SK-N-SH treated with all-trans-retinoic acid at 6 μM for 48 hours (cell line): ENCODE measurements around the gene SKI.

ENCODE experiments used
- ATAC-seq: fragments of 200-7000 bp; cut with Tn5 transposase; 3 replicates; pipeline ENCODE4 v1.9.1; 2020; ENCODE audit warnings: mild to moderate bottlenecking, moderate library complexity
- ARNTL ChIP-seq: fragments of 450-650 bp; formaldehyde crosslinking; IDR thresholded peaks from 2 replicates; pipeline ENCODE4 v1.5.0; 2020; ENCODE audit warnings: low read depth, mild to moderate bottlenecking, moderate library complexity, borderline replicate concordance
- CSDC2 ChIP-seq: fragments of 250-450 bp; sonication (Bioruptor Pico); IDR thresholded peaks from 2 replicates; pipeline ENCODE4 v1.5.0; 2020; ENCODE audit warnings: mild to moderate bottlenecking, moderate library complexity
- ESRRG ChIP-seq: fragments of 250-450 bp; sonication (Bioruptor Pico); IDR thresholded peaks from 2 replicates; pipeline ENCODE4 v1.6.1; 2021; ENCODE audit warnings: mild to moderate bottlenecking
- ISL1 ChIP-seq: fragments of 250-450 bp; sonication (Bioruptor Pico); IDR thresholded peaks from 2 replicates; pipeline ENCODE4 v2.1.2; 2022; ENCODE audit warnings: mild to moderate bottlenecking, moderate library complexity
- OSR1 ChIP-seq: fragments of 250-450 bp; sonication (Bioruptor Pico); IDR thresholded peaks from 2 replicates; pipeline ENCODE4 v1.8.0; 2022; ENCODE audit warnings: moderate library complexity, mild to moderate bottlenecking, inconsistent platforms
- PPARA ChIP-seq: fragments of 250-450 bp; sonication (Bioruptor Pico); IDR thresholded peaks from 2 replicates; pipeline ENCODE4 v1.5.0; 2020; ENCODE audit warnings: mild to moderate bottlenecking, borderline replicate concordance
- RARB ChIP-seq: fragments of 250-450 bp; sonication (Bioruptor Pico); IDR thresholded peaks from 2 replicates; pipeline ENCODE4 v1.8.0; 2021; ENCODE audit warnings: mild to moderate bottlenecking, moderate library complexity
- TOX ChIP-seq: fragments of 250-450 bp; sonication (Bioruptor Pico); IDR thresholded peaks from 2 replicates; pipeline ENCODE4 v1.8.0; 2021; ENCODE audit warnings: mild to moderate bottlenecking, moderate library complexity, borderline replicate concordance
- ZC3H10 ChIP-seq: fragments of 250-450 bp; sonication (Bioruptor Pico); IDR thresholded peaks from 2 replicates; pipeline ENCODE4 v1.5.1; 2021; ENCODE audit warnings: mild to moderate bottlenecking, moderate library complexity
- ZFP3 ChIP-seq: fragments of 250-450 bp; sonication (Bioruptor Pico); IDR thresholded peaks from 2 replicates; pipeline ENCODE4 v1.5.0; 2020; ENCODE audit warnings: mild to moderate bottlenecking, moderate library complexity
- ZFP30 ChIP-seq: fragments of 450-650 bp; formaldehyde crosslinking; IDR thresholded peaks from 2 replicates; pipeline ENCODE4 v1.5.0; 2022; ENCODE audit warnings: mild to moderate bottlenecking, moderate library complexity
- ZNF565 ChIP-seq: fragments of 450-650 bp; formaldehyde crosslinking; conservative IDR thresholded peaks from 2 replicates; pipeline ENCODE4 v1.5.0; 2020; ENCODE audit warnings: low read depth, mild to moderate bottlenecking, moderate library complexity
- ZNF70 ChIP-seq: fragments of 450-650 bp; formaldehyde crosslinking; IDR thresholded peaks from 2 replicates; pipeline ENCODE4 v1.5.0; 2020; ENCODE audit warnings: mild to moderate bottlenecking, moderate library complexity
- ZNF8 ChIP-seq: fragments of 450-650 bp; formaldehyde crosslinking; IDR thresholded peaks from 2 replicates; pipeline ENCODE4 v1.5.0; 2020; ENCODE audit warnings: mild to moderate bottlenecking, moderate library complexity
- TF ChIP-seq, protein P1 (sequence below): fragments of 250-450 bp; sonication (Bioruptor Pico); IDR thresholded peaks from 2 replicates; pipeline ENCODE4 v1.5.1; 2021; ENCODE audit warnings: mild to moderate bottlenecking, moderate library complexity
- TF ChIP-seq, protein P2 (sequence below): fragments of 250-450 bp; sonication (Bioruptor Pico); IDR thresholded peaks from 2 replicates; pipeline ENCODE4 v1.8.0; 2021; ENCODE audit warnings: low read depth, mild to moderate bottlenecking, moderate library complexity, borderline replicate concordance
- TF ChIP-seq, protein P3 (sequence below): fragments of 250-450 bp; sonication (Bioruptor Pico); IDR thresholded peaks from 2 replicates; pipeline ENCODE4 v1.8.0; 2020; ENCODE audit warnings: mild to moderate bottlenecking, moderate library complexity, borderline replicate concordance
- TF ChIP-seq, protein P4 (sequence below): fragments of 250-450 bp; sonication (Bioruptor Pico); IDR thresholded peaks from 2 replicates; pipeline ENCODE4 v1.5.1; 2020; ENCODE audit warnings: low read depth, mild to moderate bottlenecking, moderate library complexity
- TF ChIP-seq, protein P5 (sequence below): fragments of 250-450 bp; sonication (Bioruptor Pico); IDR thresholded peaks from 2 replicates; pipeline ENCODE4 v1.5.0; 2020; ENCODE audit warnings: mild to moderate bottlenecking, moderate library complexity

The SKI gene

DNA sequence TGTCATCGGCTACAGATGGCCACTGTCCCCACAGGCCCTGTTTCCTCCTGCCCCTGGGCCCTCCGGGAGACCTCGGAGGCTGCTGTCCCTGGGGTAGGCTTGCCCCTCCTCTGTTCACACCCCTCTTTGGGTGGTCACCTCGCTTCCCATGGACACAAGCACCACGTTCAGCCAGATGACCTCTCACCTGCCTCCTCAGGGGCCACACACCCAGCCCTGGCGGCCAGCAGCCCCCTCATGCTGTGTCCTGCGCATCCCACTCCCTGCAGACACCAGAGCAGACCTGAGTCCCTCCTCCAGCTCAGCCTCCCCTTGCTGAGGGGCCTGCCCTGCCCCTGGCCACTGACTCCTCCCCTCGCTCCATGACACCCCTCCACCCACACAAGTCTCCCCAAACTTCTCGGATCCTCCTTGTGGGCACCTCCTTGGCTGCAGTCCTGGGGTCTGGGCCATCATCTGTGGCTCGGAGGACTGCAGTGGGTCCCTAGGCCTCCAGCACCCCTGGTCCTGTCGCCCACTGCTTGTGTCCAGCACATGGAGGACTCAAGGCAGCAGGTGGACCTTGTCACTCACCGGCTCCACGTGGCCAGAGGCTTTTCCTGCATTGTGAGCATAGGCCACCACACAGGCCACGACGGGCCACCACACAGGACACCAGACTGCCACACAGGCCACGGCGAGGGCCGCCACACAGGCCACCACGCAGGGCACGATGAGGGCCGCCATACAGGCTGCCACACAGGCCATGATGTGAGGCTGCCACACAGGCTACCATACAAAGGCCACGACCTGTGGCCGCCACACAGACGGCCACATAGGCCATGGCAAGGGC lies 112.2 kb downstream of the SKI start (continued):
- no peak for TF ChIP-seq ESRRG (CRISPR knock-in tag)
- no peak for TF ChIP-seq TOX (CRISPR knock-in tag)

DNA sequence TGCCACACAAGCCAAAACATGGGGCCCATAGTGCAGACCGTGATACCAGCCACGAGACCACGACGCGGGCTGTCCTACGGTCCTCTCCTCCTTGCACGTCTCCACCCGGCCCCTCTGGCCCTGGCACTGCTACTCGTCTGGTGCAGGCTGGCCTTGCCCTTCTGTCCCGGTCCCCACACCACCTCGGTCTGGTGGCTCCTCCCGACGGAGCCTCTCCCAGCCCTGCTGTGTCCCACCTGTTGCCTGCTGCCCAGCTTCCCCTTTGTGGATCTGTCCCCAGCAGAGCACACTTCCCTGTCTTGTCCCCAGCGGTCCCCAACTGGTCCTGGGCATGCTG lies 112.8 kb downstream of the SKI start:
- no peak for ATAC-seq
- TF ChIP-seq TOX (CRISPR knock-in tag) (no peak), ARNTL (CRISPR knock-in tag) (no peak), CSDC2 (no peak), ZNF70 (CRISPR knock-in tag) (no peak), ZC3H10 (CRISPR knock-in tag) (no peak), RARB (CRISPR knock-in tag) (no peak), ZFP30 (CRISPR knock-in tag) (no peak), ISL1 (CRISPR knock-in tag) (no peak), ZFP3 (CRISPR knock-in tag) (no peak), ZNF565 (no peak)
- TF ChIP-seq, protein P1, sequence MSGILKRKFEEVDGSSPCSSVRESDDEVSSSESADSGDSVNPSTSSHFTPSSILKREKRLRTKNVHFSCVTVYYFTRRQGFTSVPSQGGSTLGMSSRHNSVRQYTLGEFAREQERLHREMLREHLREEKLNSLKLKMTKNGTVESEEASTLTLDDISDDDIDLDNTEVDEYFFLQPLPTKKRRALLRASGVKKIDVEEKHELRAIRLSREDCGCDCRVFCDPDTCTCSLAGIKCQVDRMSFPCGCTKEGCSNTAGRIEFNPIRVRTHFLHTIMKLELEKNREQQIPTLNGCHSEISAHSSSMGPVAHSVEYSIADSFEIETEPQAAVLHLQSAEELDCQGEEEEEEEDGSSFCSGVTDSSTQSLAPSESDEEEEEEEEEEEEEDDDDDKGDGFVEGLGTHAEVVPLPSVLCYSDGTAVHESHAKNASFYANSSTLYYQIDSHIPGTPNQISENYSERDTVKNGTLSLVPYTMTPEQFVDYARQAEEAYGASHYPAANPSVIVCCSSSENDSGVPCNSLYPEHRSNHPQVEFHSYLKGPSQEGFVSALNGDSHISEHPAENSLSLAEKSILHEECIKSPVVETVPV = no peak
- TF ChIP-seq, protein P2, sequence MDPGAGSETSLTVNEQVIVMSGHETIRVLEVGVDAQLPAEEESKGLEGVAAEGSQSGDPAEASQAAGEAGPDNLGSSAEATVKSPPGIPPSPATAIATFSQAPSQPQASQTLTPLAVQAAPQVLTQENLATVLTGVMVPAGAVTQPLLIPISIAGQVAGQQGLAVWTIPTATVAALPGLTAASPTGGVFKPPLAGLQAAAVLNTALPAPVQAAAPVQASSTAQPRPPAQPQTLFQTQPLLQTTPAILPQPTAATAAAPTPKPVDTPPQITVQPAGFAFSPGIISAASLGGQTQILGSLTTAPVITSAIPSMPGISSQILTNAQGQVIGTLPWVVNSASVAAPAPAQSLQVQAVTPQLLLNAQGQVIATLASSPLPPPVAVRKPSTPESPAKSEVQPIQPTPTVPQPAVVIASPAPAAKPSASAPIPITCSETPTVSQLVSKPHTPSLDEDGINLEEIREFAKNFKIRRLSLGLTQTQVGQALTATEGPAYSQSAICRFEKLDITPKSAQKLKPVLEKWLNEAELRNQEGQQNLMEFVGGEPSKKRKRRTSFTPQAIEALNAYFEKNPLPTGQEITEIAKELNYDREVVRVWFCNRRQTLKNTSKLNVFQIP (CRISPR knock-in tag) = no peak
- TF ChIP-seq, protein P3, sequence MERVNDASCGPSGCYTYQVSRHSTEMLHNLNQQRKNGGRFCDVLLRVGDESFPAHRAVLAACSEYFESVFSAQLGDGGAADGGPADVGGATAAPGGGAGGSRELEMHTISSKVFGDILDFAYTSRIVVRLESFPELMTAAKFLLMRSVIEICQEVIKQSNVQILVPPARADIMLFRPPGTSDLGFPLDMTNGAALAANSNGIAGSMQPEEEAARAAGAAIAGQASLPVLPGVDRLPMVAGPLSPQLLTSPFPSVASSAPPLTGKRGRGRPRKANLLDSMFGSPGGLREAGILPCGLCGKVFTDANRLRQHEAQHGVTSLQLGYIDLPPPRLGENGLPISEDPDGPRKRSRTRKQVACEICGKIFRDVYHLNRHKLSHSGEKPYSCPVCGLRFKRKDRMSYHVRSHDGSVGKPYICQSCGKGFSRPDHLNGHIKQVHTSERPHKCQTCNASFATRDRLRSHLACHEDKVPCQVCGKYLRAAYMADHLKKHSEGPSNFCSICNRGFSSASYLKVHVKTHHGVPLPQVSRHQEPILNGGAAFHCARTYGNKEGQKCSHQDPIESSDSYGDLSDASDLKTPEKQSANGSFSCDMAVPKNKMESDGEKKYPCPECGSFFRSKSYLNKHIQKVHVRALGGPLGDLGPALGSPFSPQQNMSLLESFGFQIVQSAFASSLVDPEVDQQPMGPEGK (CRISPR knock-in tag) = no peak
- TF ChIP-seq, protein P4, sequence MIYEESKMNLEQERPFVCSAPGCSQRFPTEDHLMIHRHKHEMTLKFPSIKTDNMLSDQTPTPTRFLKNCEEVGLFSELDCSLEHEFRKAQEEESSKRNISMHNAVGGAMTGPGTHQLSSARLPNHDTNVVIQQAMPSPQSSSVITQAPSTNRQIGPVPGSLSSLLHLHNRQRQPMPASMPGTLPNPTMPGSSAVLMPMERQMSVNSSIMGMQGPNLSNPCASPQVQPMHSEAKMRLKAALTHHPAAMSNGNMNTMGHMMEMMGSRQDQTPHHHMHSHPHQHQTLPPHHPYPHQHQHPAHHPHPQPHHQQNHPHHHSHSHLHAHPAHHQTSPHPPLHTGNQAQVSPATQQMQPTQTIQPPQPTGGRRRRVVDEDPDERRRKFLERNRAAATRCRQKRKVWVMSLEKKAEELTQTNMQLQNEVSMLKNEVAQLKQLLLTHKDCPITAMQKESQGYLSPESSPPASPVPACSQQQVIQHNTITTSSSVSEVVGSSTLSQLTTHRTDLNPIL = no peak
- TF ChIP-seq, protein P5, sequence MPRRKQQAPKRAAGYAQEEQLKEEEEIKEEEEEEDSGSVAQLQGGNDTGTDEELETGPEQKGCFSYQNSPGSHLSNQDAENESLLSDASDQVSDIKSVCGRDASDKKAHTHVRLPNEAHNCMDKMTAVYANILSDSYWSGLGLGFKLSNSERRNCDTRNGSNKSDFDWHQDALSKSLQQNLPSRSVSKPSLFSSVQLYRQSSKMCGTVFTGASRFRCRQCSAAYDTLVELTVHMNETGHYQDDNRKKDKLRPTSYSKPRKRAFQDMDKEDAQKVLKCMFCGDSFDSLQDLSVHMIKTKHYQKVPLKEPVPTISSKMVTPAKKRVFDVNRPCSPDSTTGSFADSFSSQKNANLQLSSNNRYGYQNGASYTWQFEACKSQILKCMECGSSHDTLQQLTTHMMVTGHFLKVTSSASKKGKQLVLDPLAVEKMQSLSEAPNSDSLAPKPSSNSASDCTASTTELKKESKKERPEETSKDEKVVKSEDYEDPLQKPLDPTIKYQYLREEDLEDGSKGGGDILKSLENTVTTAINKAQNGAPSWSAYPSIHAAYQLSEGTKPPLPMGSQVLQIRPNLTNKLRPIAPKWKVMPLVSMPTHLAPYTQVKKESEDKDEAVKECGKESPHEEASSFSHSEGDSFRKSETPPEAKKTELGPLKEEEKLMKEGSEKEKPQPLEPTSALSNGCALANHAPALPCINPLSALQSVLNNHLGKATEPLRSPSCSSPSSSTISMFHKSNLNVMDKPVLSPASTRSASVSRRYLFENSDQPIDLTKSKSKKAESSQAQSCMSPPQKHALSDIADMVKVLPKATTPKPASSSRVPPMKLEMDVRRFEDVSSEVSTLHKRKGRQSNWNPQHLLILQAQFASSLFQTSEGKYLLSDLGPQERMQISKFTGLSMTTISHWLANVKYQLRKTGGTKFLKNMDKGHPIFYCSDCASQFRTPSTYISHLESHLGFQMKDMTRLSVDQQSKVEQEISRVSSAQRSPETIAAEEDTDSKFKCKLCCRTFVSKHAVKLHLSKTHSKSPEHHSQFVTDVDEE (CRISPR knock-in tag) = no peak

DNA sequence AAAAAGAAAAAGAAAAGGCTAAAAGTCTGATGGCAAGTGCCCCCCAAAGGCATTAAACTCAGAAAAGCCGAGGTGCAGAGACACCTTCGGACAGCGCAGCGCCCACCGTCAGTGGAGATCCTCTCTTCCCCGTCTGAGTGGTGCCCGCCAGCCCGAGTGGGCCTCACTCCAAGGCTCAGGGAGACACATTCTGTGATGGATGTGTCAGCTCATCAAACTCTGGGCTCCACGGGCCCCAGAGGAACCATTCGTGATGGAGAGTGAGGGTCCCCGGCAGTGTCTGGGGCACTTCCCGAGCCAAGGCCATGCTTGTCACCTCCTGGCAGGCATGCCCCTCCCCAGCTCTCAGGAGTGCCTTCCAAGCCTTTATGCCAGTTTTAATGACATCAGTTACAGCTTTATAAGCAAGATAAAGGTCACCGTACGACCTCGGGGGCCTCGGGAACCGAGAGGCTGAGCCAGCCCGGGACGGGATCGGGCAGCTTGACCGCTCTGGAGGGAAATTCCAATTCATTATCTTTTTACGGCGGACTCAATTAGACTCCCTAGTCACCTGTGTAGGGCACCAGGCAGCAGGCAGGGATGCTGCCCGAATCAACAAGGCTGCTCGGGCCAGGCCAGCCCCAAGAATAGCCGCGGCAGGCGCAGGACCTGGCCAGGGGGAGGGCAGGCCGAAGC lies 113.7 kb downstream of the SKI start:
- ATAC-seq = no peak
- TF ChIP-seq PPARA (CRISPR knock-in tag) (no peak), OSR1 (no peak), ZNF8 (CRISPR knock-in tag) (no peak), ZNF565 (no peak), ESRRG (CRISPR knock-in tag) (no peak)
- TF ChIP-seq, protein P2 (CRISPR knock-in tag) = no peak
